BLaER1 (cell line): ENCODE measurements around the gene UGP2.

Experiments
- H3K27ac ChIP-seq: shearing (Covaris generic); formaldehyde crosslinking; 2 replicates; pipeline ENCODE4 v1.8.1; 2022
- H3K27me3 ChIP-seq: shearing (Covaris generic); formaldehyde crosslinking; 2 replicates; pipeline ENCODE4 v1.8.1; 2022
- H3K36me3 ChIP-seq: shearing (Covaris generic); formaldehyde crosslinking; 2 replicates; pipeline ENCODE4 v1.8.1; 2022
- H3K4me1 ChIP-seq: shearing (Covaris generic); formaldehyde crosslinking; 2 replicates; pipeline ENCODE4 v1.8.1; 2022
- H3K4me2 ChIP-seq: shearing (Covaris generic); formaldehyde crosslinking; 2 replicates; pipeline ENCODE4 v1.8.1; 2022
- H3K4me3 ChIP-seq: shearing (Covaris generic); formaldehyde crosslinking; 2 replicates; pipeline ENCODE4 v1.8.1; 2022
- H3K9ac ChIP-seq: shearing (Covaris generic); formaldehyde crosslinking; 2 replicates; pipeline ENCODE4 v1.8.1; 2022
- H3K9me3 ChIP-seq: shearing (Covaris generic); formaldehyde crosslinking; 2 replicates; pipeline ENCODE4 v1.8.1; 2022
- H4K20me1 ChIP-seq: shearing (Covaris generic); formaldehyde crosslinking; 2 replicates; pipeline ENCODE4 v1.8.1; 2022
- Cebpa-rat ChIP-seq: shearing (Covaris generic); IDR thresholded peaks from 2 replicates; pipeline ENCODE4 v1.8.1; 2022

UGP2 gene

GRCh38 chr2:63875559-63876245, 34.0 kb downstream of the UGP2 start:
- Histone ChIP-seq H3K36me3 (peaks cover 63% of the 10 kb centered on the region), H3K9ac (peak overlapping the region; percentile 54), H3K27ac (peak overlapping the region; percentile 54; the same call in 1 of the 2 replicates), H3K4me2 (peak overlapping the region; percentile 74), H3K9me3 (peaks cover 40% of the 10 kb centered on the region), H3K4me1 (peaks cover 33% of the 10 kb centered on the region), H3K4me3 (no peak overlapping the region), H3K27me3 (no peaks in the 10 kb centered on the region), H4K20me1 (peaks cover 2% of the 10 kb centered on the region; the same call in 1 of the 2 replicates)
- TF ChIP-seq Cebpa-rat: no peak

- Histone ChIP-seq H3K9me3 (peaks cover 34% of the 10 kb centered on the region), H3K9ac (peak overlapping the region; percentile 54), H3K27me3 (no peaks in the 10 kb centered on the region), H3K4me1 (peaks cover 33% of the 10 kb centered on the region), H3K4me3 (no peak overlapping the region), H4K20me1 (peaks cover 4% of the 10 kb centered on the region; the same call in 1 of the 2 replicates), H3K4me2 (peak overlapping the region; percentile 74), H3K36me3 (peaks cover 64% of the 10 kb centered on the region), H3K27ac (peak overlapping the region; percentile 54; the same call in 1 of the 2 replicates)
- TF ChIP-seq Cebpa-rat: no peak
Measured at GRCh38 chr2:63876311-63876710, 34.6 kb downstream of the UGP2 start.

GRCh38 chr2:63878486-63878885, 36.8 kb downstream of the UGP2 start:
- H4K20me1 ChIP-seq: peaks cover 4% of the 10 kb centered on the region; the same call in 1 of the 2 replicates
- H3K4me1 ChIP-seq: peaks cover 33% of the 10 kb centered on the region
- no peaks in the 10 kb centered on the region for H3K27me3 ChIP-seq
- TF ChIP-seq Cebpa-rat: no peak
- no peak overlapping the region for H3K9ac ChIP-seq
- H3K4me3 ChIP-seq: no peak overlapping the region
- no peak overlapping the region for H3K4me2 ChIP-seq
- peaks cover 64% of the 10 kb centered on the region for H3K36me3 ChIP-seq
- peaks cover 12% of the 10 kb centered on the region for H3K9me3 ChIP-seq
- H3K27ac ChIP-seq: no peak overlapping the region

- Histone ChIP-seq H3K9me3 (no peaks in the 10 kb centered on the region), H3K27ac (no peak overlapping the region)
Measured at GRCh38 chr2:63879876-63880433, 38.3 kb downstream of the UGP2 start.

DNA sequence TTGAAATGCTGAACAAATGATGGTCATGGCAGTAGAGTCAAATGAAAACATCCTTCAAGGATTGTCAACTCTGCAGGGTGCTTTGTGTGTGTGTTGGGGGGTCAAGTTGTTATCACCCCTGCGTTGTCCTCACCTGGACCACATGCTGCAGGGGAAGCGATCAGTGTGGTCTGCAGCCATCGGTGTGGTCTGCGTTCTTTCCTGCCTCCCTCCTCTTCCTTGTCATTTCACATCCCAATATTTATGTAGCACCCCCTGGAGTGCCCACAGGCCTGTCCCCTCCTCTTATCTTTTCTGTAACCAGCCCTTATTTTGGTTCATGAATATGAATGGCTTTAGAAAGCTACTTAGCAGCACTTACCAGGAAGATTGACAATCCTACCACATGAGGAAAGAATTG, 38.9 kb downstream of the UGP2 start:
- H3K9ac ChIP-seq: no peak overlapping the region
- no peak for TF ChIP-seq Cebpa-rat
- no peak overlapping the region for H3K27ac ChIP-seq
- no peak overlapping the region for H3K4me3 ChIP-seq
- peaks cover 17% of the 10 kb centered on the region for H3K4me1 ChIP-seq
- peaks cover 72% of the 10 kb centered on the region for H3K36me3 ChIP-seq
- H3K4me2 ChIP-seq: no peak overlapping the region
- H3K9me3 ChIP-seq: no peaks in the 10 kb centered on the region
- no peaks in the 10 kb centered on the region for H3K27me3 ChIP-seq
- H4K20me1 ChIP-seq: peaks cover 4% of the 10 kb centered on the region; the same call in 1 of the 2 replicates

More at GRCh38 chr2:63879876-63880433, 38.3 kb downstream of the UGP2 start:
- no peak overlapping the region for H3K9ac ChIP-seq
- H3K4me3 ChIP-seq: no peak overlapping the region
- H3K27me3 ChIP-seq: no peaks in the 10 kb centered on the region
- peaks cover 65% of the 10 kb centered on the region for H3K36me3 ChIP-seq
- H3K4me2 ChIP-seq: no peak overlapping the region
- TF ChIP-seq Cebpa-rat: no peak
- H3K4me1 ChIP-seq: peaks cover 23% of the 10 kb centered on the region
- H4K20me1 ChIP-seq: peaks cover 4% of the 10 kb centered on the region; the same call in 1 of the 2 replicates

DNA sequence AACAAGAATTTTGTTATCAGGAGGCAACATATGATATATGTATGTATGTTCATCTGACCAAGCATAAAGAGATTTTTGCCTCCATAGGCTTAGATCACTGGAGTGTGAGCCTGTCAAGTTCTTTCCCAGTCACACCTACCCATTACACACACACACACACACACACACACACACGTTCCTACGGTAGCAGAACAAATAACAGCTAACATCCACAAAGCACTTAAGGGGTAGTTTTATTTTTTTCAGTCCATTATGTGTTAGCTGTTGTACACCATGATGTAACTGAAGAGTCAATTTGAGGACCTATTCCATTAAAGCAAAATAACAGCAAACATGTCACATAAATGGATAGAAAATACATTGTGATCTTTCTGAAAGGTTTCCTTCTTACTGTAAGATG, 39.5 kb downstream of the UGP2 start:
- Histone ChIP-seq H3K36me3 (peaks cover 75% of the 10 kb centered on the region), H3K27me3 (no peaks in the 10 kb centered on the region), H3K27ac (no peak overlapping the region), H3K4me1 (peaks cover 11% of the 10 kb centered on the region), H3K4me3 (no peak overlapping the region), H3K9me3 (no peaks in the 10 kb centered on the region), H3K9ac (no peak overlapping the region), H4K20me1 (peaks cover 4% of the 10 kb centered on the region; the same call in 1 of the 2 replicates), H3K4me2 (no peak overlapping the region)
- TF ChIP-seq Cebpa-rat: no peak

- H3K27me3 ChIP-seq: no peaks in the 10 kb centered on the region
- no peak overlapping the region for H3K4me3 ChIP-seq
- no peaks in the 10 kb centered on the region for H3K4me1 ChIP-seq
- no peak for TF ChIP-seq Cebpa-rat
- H3K4me2 ChIP-seq: no peak overlapping the region
- H3K36me3 ChIP-seq: peaks cover 82% of the 10 kb centered on the region
- no peaks in the 10 kb centered on the region for H3K9me3 ChIP-seq
- 0 out of 2 replicates have a peak, but pooled peaks cover 4% of the 10 kb centered on the region for H4K20me1 ChIP-seq
- no peak overlapping the region for H3K9ac ChIP-seq
- no peak overlapping the region for H3K27ac ChIP-seq
Measured at GRCh38 chr2:63882395-63883105, 40.9 kb downstream of the UGP2 start.

GRCh38 chr2:63886445-63886844, 44.7 kb downstream of the UGP2 start:
- TF ChIP-seq Cebpa-rat: no peak
- Histone ChIP-seq H3K4me3 (no peak overlapping the region), H3K4me1 (no peaks in the 10 kb centered on the region), H3K36me3 (peaks cover 95% of the 10 kb centered on the region), H3K9ac (no peak overlapping the region), H4K20me1 (peaks cover 11% of the 10 kb centered on the region; the same call in 1 of the 2 replicates), H3K27ac (no peak overlapping the region), H3K9me3 (no peaks in the 10 kb centered on the region), H3K27me3 (no peaks in the 10 kb centered on the region), H3K4me2 (no peak overlapping the region)

DNA sequence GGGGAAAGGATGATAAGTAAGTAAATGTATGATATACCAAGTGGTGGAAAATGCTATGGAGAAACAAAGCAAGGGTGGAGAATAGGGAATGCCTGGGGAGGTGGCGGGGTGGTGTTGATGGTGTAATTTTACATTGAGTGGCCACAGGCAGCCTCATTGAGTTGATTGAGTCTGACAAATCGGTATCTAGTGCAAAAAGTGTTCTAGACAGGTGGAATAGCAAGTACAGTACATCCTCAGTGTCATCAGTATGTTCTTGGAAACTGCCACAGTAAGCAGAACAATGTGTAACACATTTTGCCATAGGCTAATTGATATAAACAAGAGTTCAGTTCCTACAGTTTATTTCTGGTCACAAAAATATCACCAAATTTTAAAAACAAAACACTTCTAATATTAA, 46.4 kb downstream of the UGP2 start:
- H3K4me3 ChIP-seq: no peak overlapping the region
- no peaks in the 10 kb centered on the region for H3K4me1 ChIP-seq
- no peak overlapping the region for H3K4me2 ChIP-seq
- no peak for TF ChIP-seq Cebpa-rat
- no peaks in the 10 kb centered on the region for H3K27me3 ChIP-seq
- no peak overlapping the region for H3K9ac ChIP-seq
- peaks cover 11% of the 10 kb centered on the region; the same call in 1 of the 2 replicates for H4K20me1 ChIP-seq
- H3K27ac ChIP-seq: no peak overlapping the region
- peaks cover 94% of the 10 kb centered on the region for H3K36me3 ChIP-seq
- no peaks in the 10 kb centered on the region for H3K9me3 ChIP-seq
